GM19328 (cell line): ENCODE measurements around the gene TRAPPC14.

Source experiments
- ATAC-seq: cut with Tn5 transposase; IDR thresholded peaks from one replicate; pipeline ENCODE4 v1.9.1; 2021; ENCODE audit warnings: mild to moderate bottlenecking, moderate library complexity; ENCODE audit not compliant: unreplicated experiment

The TRAPPC14 gene

GRCh38 chr7:100127866-100128636 lies 30.5 kb downstream of the TRAPPC14 start:
- ATAC-seq = no peak

GRCh38 chr7:100126931-100127865 lies 31.3 kb downstream of the TRAPPC14 start, which contains the start of gene MBLAC1:
MBLAC1 (plus strand) TSS chr7:100126967; CDS start chr7:100127396, 429 bp downstream.
- ATAC-seq = peak; percentile 58

- ATAC-seq = peak; percentile 52
These were observed 32.1 kb downstream of the TRAPPC14 start for GRCh38 chr7:100126239-100126930.

GRCh38 chr7:100124301-100125230 lies 34.0 kb downstream of the TRAPPC14 start:
- ATAC-seq = no peak

- no peak for ATAC-seq
These were observed 36.0 kb downstream of the TRAPPC14 start for GRCh38 chr7:100122568-100122967.

- no peak for ATAC-seq
These were observed 36.5 kb downstream of the TRAPPC14 start for GRCh38 chr7:100122067-100122466.

GRCh38 chr7:100120733-100121036 lies 37.8 kb downstream of the TRAPPC14 start:
- no peak for ATAC-seq

- peak; percentile 15 for ATAC-seq
These were observed 38.4 kb downstream of the TRAPPC14 start for GRCh38 chr7:100119970-100120732.

- ATAC-seq = peak; percentile 64
These were observed 39.2 kb downstream of the TRAPPC14 start, which contains the start of the genes CNPY4 and TAF6 for GRCh38 chr7:100119072-100119969. CNPY4 (plus strand) TSS chr7:100119634; CDS start chr7:100119745, 111 bp downstream. TAF6 (minus strand) TSS chr7:100119358; CDS start chr7:100114209, 5,149 bp downstream.

GRCh38 chr7:100118388-100119071 lies 40.0 kb downstream of the TRAPPC14 start:
- no peak for ATAC-seq

GRCh38 chr7:100115026-100115425 lies 43.5 kb downstream of the TRAPPC14 start:
- no peak for ATAC-seq

- ATAC-seq = no peak
These were observed 46.6 kb downstream of the TRAPPC14 start for GRCh38 chr7:100111914-100112313.

GRCh38 chr7:100111156-100111555 lies 47.4 kb downstream of the TRAPPC14 start:
- no peak for ATAC-seq

GRCh38 chr7:100109521-100110163 lies 48.9 kb downstream of the TRAPPC14 start:
- no peak for ATAC-seq

GRCh38 chr7:100107890-100108289 lies 50.6 kb downstream of the TRAPPC14 start:
- ATAC-seq = no peak

GRCh38 chr7:100107125-100107737 lies 51.3 kb downstream of the TRAPPC14 start:
- no peak for ATAC-seq

- no peak for ATAC-seq
These were observed 51.9 kb downstream of the TRAPPC14 start for GRCh38 chr7:100106633-100107032.
